Liver (tissue), 9 donors: Measurements from ENCODE around the gene SCUBE1. TPM values are rescaled to one million over a fixed set of nuclear protein-coding genes. Genes with fewer than 3 reads are reported as not detected.

Source experiments
- DNase-seq: peaks from one replicate; pipeline ENCODE4 v3.0.0-alpha.2; 2017; ENCODE audit warnings: low spot score
- H3K27ac ChIP-seq, 2 donors: one replicate each; pipeline ENCODE4 v1.7.0; 2013; ENCODE audit warnings: inconsistent platforms in 2 of 2, low read length in 2 of 2, control low read depth in 1 of 2, low read depth in 1 of 2, mild to moderate bottlenecking in 1 of 2
- H3K27me3 ChIP-seq, 4 donors: one replicate each; pipeline versions ENCODE4 v1.6.1 to v1.7.0; 2013; ENCODE audit warnings: low read length in 3 of 4, inconsistent platforms in 1 of 4, mild to moderate bottlenecking in 1 of 4, moderate library complexity in 1 of 4; ENCODE audit not compliant: control insufficient read depth in 4 of 4, insufficient read depth in 4 of 4
- H3K36me3 ChIP-seq, 4 donors: one replicate each; pipeline versions ENCODE4 v1.6.1 to v1.7.0; 2013; ENCODE audit warnings: low read length in 3 of 4, mild to moderate bottlenecking in 3 of 4, low read depth in 1 of 4, moderate library complexity in 1 of 4; ENCODE audit not compliant: control insufficient read depth in 4 of 4, insufficient read depth in 3 of 4
- H3K4me1 ChIP-seq, 4 donors: one replicate each; pipeline versions ENCODE4 v1.6.1 to v1.7.0; 2013; ENCODE audit warnings: low read length in 3 of 4, mild to moderate bottlenecking in 3 of 4, moderate library complexity in 1 of 4; ENCODE audit not compliant: control insufficient read depth in 4 of 4, insufficient read depth in 4 of 4
- H3K4me3 ChIP-seq, 3 donors: one replicate each; pipeline versions ENCODE4 v1.6.1 to v1.7.0; 2013; ENCODE audit warnings: low read length in 3 of 3, control low read depth in 1 of 3, low read depth in 1 of 3, mild to moderate bottlenecking in 1 of 3
- H3K9ac ChIP-seq, 2 donors: one replicate each; pipeline ENCODE4 v1.7.0; 2013; ENCODE audit warnings: low read length in 2 of 2, mild to moderate bottlenecking in 2 of 2, moderate library complexity in 2 of 2, control low read depth in 1 of 2, low read depth in 1 of 2
- H3K9me3 ChIP-seq, 4 donors: one replicate each; pipeline versions ENCODE4 v1.6.1 to v1.7.0; 2013; ENCODE audit warnings: low read length in 3 of 4; ENCODE audit not compliant: control insufficient read depth in 4 of 4
- EGR1 ChIP-seq, 2 donors: IDR thresholded peaks; 2 replicates each; pipeline ENCODE4 v1.6.1; 2016 to 2018; ENCODE audit warnings: antibody characterized with exemption in 2 of 2, low read depth in 2 of 2
- FOXA1 ChIP-seq: IDR thresholded peaks from 2 replicates; pipeline ENCODE4 v1.6.1; 2016; ENCODE audit warnings: antibody characterized with exemption
- FOXA2 ChIP-seq: IDR thresholded peaks from 2 replicates; pipeline ENCODE4 v1.6.1; 2016; ENCODE audit warnings: antibody characterized with exemption
- GABPA ChIP-seq, 2 donors: IDR thresholded peaks in 1 of 2; conservative IDR thresholded peaks in 1 of 2; 2 replicates each; pipeline ENCODE4 v1.6.1; 2016; ENCODE audit warnings: antibody characterized with exemption in 2 of 2, mild to moderate bottlenecking in 1 of 2, moderate library complexity in 1 of 2
- HNF4A ChIP-seq, 2 donors: conservative IDR thresholded peaks; 2 replicates each; pipeline ENCODE4 v1.6.1; 2016; ENCODE audit warnings: antibody characterized with exemption in 2 of 2, mild to moderate bottlenecking in 2 of 2
- HNF4G ChIP-seq: IDR thresholded peaks from 2 replicates; pipeline ENCODE4 v1.6.1; 2016; ENCODE audit warnings: antibody characterized with exemption
- JUND ChIP-seq, 2 donors: IDR thresholded peaks; 2 replicates each; pipeline ENCODE4 v1.6.1; 2016; ENCODE audit warnings: antibody characterized with exemption in 2 of 2
- NR2F2 ChIP-seq: IDR thresholded peaks from 2 replicates; pipeline ENCODE4 v1.6.1; 2016; ENCODE audit warnings: antibody characterized with exemption
- RAD21 ChIP-seq, 2 donors: IDR thresholded peaks; 2 replicates each; pipeline ENCODE4 v1.6.1; 2016; ENCODE audit warnings: antibody characterized with exemption in 2 of 2, mild to moderate bottlenecking in 2 of 2
- RXRA ChIP-seq, 2 donors: IDR thresholded peaks; 2 replicates each; pipeline ENCODE4 v1.6.1; 2017 to 2018; ENCODE audit warnings: antibody characterized with exemption in 2 of 2, mild to moderate bottlenecking in 1 of 2
- SP1 ChIP-seq: IDR thresholded peaks from 2 replicates; pipeline ENCODE4 v1.6.1; 2018; ENCODE audit warnings: antibody characterized with exemption, mild to moderate bottlenecking
- TAF1 ChIP-seq: conservative IDR thresholded peaks from 2 replicates; pipeline ENCODE4 v1.6.1; 2016; ENCODE audit warnings: antibody characterized with exemption, mild to moderate bottlenecking
- WGBS: extraction: QIAGEN DNeasy Blood & Tissue Kit; methylation state at CpG from one replicate; pipeline ENCODE4 v1.1.7; 2013; 5-methylcytosine and 5-hydroxymethylcytosine counted together
- polyA plus RNA-seq, 2 donors: library from polyadenylated mRNA; stranded (reverse) in 1 of 2; unstranded in 1 of 2; fragments of 200-250 nt in 1 of 2; fragments of >200 nt in 1 of 2; fragmentation: Nextera tagmentation in 1 of 2; extraction: Ambion mirVana in 1 of 2; gene quantifications; one replicate each; pipeline versions ENCODE4 v1.2.1 to v1.2.3, GENCODE V29; 2013 to 2015
- total RNA-seq, 2 donors: library from RNA; depleted of rRNA; stranded (reverse); fragments of >200 nt; gene quantifications; one replicate each; pipeline ENCODE4 v1.2.3, GENCODE V29; 2014
- TF ChIP-seq, protein P1 (sequence below): IDR thresholded peaks from 2 replicates; pipeline ENCODE4 v1.6.1; 2016; ENCODE audit warnings: antibody characterized with exemption
- TF ChIP-seq, protein P2 (sequence below): IDR thresholded peaks from 2 replicates; pipeline ENCODE4 v1.6.1; 2016; ENCODE audit warnings: antibody characterized with exemption
- TF ChIP-seq, protein P3 (sequence below): IDR thresholded peaks from 2 replicates; pipeline ENCODE4 v1.6.1; 2016; ENCODE audit warnings: antibody characterized with exemption
- TF ChIP-seq, protein P4 (sequence below): fragments of 150-350 bp; IDR thresholded peaks from 2 replicates; pipeline ENCODE4 v1.5.1; 2017; ENCODE audit warnings: improper control_type of control experiment, low read depth, low read length; ENCODE audit not compliant: missing input control
- donor health status: healthy.
- donor health status: healthy.
- donor health status: healthy.
- donor health status: healthy.
- donor health status: healthy.

The SCUBE1 gene
- total and polyA plus RNA-seq, 4 donors, result 0.07 to 0.46 (median 0.08) TPM; not detected in 1

DNA sequence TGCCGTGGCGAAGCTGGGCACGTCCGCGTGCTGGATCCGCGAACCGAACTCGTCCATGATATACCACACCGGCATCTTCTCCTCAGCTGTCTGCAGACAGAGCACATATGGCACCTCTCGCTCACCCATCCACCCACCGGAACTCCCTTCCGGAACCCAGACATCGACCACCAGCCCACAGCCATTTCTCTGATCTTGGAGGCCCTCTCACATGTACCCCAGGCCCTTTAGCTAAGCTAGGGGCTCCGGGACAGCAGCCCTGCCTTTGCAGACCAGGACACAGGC, 163.3 kb downstream of the SCUBE1 start:
- no peaks in the 10 kb centered on the region for H3K27me3 ChIP-seq
- H3K4me3 ChIP-seq, result no peak overlapping the region
- H3K9ac ChIP-seq, result no peak overlapping the region
- H3K9me3 ChIP-seq, result no peaks in the 10 kb centered on the region
- TF ChIP-seq JUND (IDR thresholded peaks at IDR 0.05) (no peak), RAD21 (IDR thresholded peaks at IDR 0.05) (no peak), GABPA (IDR thresholded peaks at IDR 0.05 in 1 of 2, conservative IDR thresholded peaks at IDR 0.05 in 1 of 2) (no peak), RXRA (IDR thresholded peaks at IDR 0.05) (no peak), EGR1 (IDR thresholded peaks at IDR 0.05; ENCODE audit: low read depth in 2 of 2) (no peak), TAF1 (no peak)
- TF ChIP-seq, protein P1, sequence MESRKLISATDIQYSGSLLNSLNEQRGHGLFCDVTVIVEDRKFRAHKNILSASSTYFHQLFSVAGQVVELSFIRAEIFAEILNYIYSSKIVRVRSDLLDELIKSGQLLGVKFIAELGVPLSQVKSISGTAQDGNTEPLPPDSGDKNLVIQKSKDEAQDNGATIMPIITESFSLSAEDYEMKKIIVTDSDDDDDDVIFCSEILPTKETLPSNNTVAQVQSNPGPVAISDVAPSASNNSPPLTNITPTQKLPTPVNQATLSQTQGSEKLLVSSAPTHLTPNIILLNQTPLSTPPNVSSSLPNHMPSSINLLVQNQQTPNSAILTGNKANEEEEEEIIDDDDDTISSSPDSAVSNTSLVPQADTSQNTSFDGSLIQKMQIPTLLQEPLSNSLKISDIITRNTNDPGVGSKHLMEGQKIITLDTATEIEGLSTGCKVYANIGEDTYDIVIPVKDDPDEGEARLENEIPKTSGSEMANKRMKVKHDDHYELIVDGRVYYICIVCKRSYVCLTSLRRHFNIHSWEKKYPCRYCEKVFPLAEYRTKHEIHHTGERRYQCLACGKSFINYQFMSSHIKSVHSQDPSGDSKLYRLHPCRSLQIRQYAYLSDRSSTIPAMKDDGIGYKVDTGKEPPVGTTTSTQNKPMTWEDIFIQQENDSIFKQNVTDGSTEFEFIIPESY, result no peak
- TF ChIP-seq, protein P2, sequence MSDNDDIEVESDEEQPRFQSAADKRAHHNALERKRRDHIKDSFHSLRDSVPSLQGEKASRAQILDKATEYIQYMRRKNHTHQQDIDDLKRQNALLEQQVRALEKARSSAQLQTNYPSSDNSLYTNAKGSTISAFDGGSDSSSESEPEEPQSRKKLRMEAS, result no peak
- TF ChIP-seq, protein P3, sequence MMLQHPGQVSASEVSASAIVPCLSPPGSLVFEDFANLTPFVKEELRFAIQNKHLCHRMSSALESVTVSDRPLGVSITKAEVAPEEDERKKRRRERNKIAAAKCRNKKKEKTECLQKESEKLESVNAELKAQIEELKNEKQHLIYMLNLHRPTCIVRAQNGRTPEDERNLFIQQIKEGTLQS, result no peak
- no peak for DNase-seq
- H3K4me1 ChIP-seq, result no peaks in the 10 kb centered on the region
- peaks cover 6 to 30% (median 11%) of the 10 kb centered on the region in 4 donors for H3K36me3 ChIP-seq
- WGBS, result 98% methylated on average over 15 of the region's 15 CpGs
- H3K27ac ChIP-seq, result no peak overlapping the region

DNA sequence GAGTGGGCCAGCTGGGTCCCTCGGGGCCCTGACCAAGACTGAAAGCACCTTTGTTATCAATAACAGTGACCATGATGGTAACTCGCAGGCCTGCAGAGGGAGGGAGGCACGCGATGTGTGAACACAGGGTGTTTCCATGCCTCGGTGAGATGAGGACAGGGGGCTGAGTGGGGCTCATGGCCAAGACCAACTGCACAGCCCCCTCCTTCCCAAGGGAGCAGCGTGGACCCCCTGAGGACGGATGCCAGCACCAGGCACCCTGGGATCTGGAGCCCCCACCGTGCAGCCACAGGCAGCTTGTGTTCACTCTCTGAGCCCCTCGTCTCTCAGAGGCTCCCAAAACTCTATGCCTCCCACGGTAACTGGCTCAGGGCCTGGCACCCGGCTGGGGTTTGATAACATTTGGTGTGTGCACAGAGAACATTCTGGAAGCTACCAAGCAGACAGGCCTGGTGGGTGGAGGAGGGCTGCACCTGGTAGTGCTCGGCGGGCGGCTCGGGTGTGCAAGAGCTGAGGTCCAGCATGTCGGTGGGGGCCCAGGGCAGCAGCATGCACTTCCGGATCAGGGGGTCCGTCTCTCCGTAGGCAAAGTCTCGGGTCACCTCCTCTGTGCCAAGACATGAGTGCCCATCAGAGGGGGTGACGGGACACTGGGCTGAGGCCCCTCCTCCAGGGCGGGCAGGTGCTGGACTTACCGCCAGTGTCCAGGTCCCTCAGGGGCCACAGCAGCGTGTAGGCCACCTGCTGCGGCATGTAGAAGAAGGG, 163.8 kb downstream of the SCUBE1 start:
- Histone ChIP-seq H3K9ac (no peak overlapping the region), H3K27me3 (no peaks in the 10 kb centered on the region), H3K4me1 (no peaks in the 10 kb centered on the region), H3K4me3 (no peak overlapping the region), H3K27ac (no peak overlapping the region), H3K36me3 (peaks cover 6 to 35% (median 14%) of the 10 kb centered on the region in 4 donors), H3K9me3 (no peaks in the 10 kb centered on the region)
- TF ChIP-seq GABPA (IDR thresholded peaks at IDR 0.05 in 1 of 2, conservative IDR thresholded peaks at IDR 0.05 in 1 of 2), result no peak
- no peak for TF ChIP-seq FOXA1
- TF ChIP-seq RXRA (IDR thresholded peaks at IDR 0.05), result no peak
- TF ChIP-seq, protein P4, sequence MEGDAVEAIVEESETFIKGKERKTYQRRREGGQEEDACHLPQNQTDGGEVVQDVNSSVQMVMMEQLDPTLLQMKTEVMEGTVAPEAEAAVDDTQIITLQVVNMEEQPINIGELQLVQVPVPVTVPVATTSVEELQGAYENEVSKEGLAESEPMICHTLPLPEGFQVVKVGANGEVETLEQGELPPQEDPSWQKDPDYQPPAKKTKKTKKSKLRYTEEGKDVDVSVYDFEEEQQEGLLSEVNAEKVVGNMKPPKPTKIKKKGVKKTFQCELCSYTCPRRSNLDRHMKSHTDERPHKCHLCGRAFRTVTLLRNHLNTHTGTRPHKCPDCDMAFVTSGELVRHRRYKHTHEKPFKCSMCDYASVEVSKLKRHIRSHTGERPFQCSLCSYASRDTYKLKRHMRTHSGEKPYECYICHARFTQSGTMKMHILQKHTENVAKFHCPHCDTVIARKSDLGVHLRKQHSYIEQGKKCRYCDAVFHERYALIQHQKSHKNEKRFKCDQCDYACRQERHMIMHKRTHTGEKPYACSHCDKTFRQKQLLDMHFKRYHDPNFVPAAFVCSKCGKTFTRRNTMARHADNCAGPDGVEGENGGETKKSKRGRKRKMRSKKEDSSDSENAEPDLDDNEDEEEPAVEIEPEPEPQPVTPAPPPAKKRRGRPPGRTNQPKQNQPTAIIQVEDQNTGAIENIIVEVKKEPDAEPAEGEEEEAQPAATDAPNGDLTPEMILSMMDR, result no peak
- TF ChIP-seq TAF1, result no peak
- TF ChIP-seq, protein P1, result no peak
- no peak for TF ChIP-seq SP1
- TF ChIP-seq RAD21 (IDR thresholded peaks at IDR 0.05), result no peak
- no peak for TF ChIP-seq HNF4G
- TF ChIP-seq EGR1 (IDR thresholded peaks at IDR 0.05; ENCODE audit: low read depth in 2 of 2), result no peak
- no peak for TF ChIP-seq HNF4A (conservative IDR thresholded peaks at IDR 0.05)
- no peak for TF ChIP-seq JUND (IDR thresholded peaks at IDR 0.05)
- no peak for TF ChIP-seq FOXA2
- TF ChIP-seq, protein P3, result no peak
- TF ChIP-seq NR2F2, result no peak
- 98% methylated on average over 25 of the region's 25 CpGs for WGBS
- DNase-seq, result no peak
